Stimulated activated naive CD8-positive, alpha-beta T cell treated with anti-CD3 and anti-CD28 coated beads, Interleukin-15, Interleukin-2, amounts not matched to agents 100 U/mL and 50 U/mL, for 24 hours (primary cell): ENCODE results near the gene RCAN2.
A peak's percentile ranks its signal among the peaks of the same experiment; 100 is the strongest.

Experiments used
- ATAC-seq: fragments of 150-1000 bp; cut with Tn5 transposase; one replicate; pipeline ENCODE4 v1.10.0; 2021
- DNase-seq: peaks from one replicate; pipeline ENCODE4 v3.0.0; 2021

The RCAN2 gene

GRCh38 chr6:46254331-46254730 is 236.9 kb downstream of the RCAN2 start:
- no peak for ATAC-seq
- no peak for DNase-seq

DNA sequence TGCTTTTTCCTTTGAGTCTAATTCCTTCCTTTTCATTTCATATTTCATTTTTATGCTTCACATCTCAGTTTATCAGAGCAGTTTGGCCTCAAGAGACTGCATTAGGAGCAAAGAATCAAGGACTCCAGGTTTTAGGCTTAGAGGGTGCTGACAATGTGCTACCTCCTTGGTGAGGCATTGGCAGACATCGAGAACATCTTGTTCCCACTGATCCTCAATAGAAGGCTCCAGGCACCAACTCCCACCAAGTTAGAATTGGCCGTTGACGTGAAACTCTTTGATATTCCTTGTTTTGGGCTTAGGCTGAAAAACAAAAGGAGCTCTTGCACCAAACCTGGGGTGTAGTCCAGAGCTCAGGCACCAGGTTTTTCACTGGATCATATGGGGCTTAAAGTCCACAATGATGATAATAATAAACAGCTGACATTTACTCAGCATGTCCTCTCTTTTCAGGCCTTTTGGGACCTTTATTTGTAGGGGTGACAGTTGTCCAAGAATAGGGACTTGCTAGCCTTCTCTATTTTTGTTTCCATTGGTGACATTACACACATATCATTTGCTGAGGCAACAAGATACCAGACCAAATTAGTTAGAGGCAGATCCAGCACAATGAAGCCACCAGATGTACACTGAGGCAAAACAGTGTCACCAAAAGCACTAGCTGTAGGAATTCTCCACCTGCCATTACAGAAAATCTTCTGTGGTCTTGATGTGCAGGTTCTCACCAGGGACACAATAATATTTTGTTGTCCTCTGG is 239.5 kb downstream of the RCAN2 start:
- DNase-seq (no peak), ATAC-seq (no peak)

GRCh38 chr6:46248143-46248542 is 243.1 kb downstream of the RCAN2 start:
- ATAC-seq, result no peak
- no peak for DNase-seq

DNA sequence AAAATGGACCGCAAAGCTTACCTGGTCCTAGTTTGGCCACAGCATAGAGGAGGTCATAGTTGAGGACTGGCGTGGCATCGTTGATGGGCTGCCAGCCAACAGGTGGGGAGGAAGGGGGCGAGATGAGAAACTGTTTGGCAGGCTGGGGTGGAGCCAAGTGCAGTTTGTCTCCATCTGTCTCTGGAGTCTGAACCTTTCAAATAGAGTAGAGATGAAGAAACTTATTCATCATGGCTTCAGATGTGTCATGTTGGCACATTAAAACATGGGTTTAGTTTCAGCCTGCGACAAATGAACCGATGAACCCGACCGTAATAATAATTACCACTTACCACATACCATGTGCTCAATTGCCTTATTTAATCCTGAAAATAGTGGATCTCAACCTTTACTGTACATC is 244.5 kb downstream of the RCAN2 start:
- DNase-seq (no peak), ATAC-seq (no peak)

DNA sequence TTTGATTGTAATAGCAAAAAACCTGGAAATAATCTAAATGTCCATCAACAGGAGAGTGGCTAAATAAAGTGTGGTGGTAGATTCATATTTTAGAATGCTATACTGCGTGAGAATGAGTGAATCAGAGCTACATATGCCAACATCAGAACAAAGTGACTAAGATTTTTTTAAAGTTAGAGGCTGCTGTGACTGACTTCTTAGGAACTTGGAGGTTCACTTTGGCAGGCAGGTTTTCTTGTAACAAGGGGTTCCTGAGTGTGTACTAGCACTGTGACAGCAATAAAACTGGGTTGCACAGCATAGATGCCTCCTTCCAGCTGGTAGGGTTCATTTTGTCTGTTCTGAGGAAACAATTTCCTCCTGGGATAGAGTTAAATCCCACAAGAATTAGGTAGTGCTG is 245.2 kb downstream of the RCAN2 start:
- ATAC-seq, result no peak
- no peak for DNase-seq

GRCh38 chr6:46244670-46245069 is 246.6 kb downstream of the RCAN2 start:
- ATAC-seq, result no peak

GRCh38 chr6:46243754-46244153 is 247.5 kb downstream of the RCAN2 start:
- DNase-seq (no peak), ATAC-seq (no peak)

More at GRCh38 chr6:46244670-46245069, 246.6 kb downstream of the RCAN2 start:
- no peak for DNase-seq

DNA sequence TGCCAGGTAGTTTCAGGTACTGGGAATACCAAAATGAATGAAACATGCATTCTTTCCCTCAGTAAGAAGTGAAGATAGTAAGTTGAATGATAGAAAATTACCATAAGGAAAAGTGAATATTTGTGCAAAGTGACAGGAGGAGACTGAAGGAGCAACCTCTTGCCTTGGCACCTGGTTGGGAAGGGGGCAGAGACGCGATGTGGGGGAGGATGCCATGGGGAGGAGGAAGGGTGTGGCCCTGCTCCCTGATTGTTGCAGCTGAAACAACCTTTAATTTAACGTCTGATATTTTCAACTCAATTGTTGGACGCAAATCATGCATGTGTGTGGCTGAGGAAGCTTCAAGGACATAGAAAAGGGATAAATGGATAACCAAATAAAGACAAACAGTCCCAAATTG is 248.3 kb downstream of the RCAN2 start:
- DNase-seq, result no peak
- no peak for ATAC-seq

DNA sequence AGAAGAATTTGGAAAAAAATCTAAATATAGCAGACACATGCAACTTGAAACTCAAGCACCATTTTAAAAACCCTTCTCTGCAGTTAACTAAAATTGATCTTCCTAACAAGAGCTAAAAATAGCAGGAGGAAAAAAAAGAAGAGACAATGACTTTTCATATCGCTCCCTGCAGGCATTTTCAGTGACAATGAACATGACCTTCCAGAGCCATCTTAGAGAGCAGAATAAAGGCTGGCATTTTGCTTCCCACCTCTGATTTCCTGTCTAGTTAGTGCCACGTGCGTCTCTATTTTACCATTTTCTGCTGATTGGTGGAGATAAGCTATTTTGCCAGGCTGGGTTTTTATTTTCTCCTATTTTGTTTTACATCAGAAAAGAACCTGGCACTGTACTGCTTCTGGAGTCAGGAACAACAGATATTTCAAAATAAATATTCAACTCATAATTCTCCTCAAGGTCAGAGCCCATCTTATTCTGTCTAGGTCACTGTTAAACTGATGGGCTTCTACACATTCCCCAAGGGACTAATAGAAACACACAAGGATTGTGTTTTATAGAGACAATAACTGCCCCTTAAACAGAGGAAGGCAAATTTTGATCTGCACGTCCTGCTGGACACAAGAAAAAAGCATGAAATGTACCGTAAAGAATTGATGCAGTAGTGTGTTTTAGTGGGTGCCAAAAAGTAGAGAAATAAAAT is 250.2 kb downstream of the RCAN2 start:
- DNase-seq, result no peak
- ATAC-seq, result no peak

GRCh38 chr6:46236752-46237151 is 254.5 kb downstream of the RCAN2 start:
- ATAC-seq, result no peak

GRCh38 chr6:46235242-46235641 is 256.0 kb downstream of the RCAN2 start:
- ATAC-seq, result no peak
- DNase-seq, result no peak

More at GRCh38 chr6:46236752-46237151, 254.5 kb downstream of the RCAN2 start:
- no peak for DNase-seq

DNA sequence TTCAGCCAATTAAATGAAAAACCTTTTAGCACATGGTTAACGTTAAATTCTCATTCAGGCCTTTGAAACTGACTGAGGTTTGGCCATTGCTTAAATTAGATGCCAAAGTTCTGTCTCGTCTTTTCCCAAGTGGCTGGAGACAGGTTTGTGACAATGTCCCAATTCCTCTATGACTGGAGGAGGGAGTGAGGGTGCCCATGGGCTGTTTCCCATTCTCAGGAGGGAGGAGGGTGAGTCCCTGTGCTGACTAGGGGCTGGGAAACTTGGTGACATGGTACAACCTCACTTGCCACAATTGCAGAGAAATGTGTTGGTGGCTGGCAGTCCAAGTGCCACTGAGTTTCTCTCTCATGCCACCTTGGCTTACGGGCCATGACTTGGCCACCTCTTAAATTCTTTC is 256.5 kb downstream of the RCAN2 start:
- ATAC-seq (no peak), DNase-seq (no peak)

- ATAC-seq (no peak), DNase-seq (no peak)
These were observed 257.1 kb downstream of the RCAN2 start for GRCh38 chr6:46234156-46234556.

GRCh38 chr6:46233129-46233528 is 258.1 kb downstream of the RCAN2 start:
- DNase-seq, result no peak
- no peak for ATAC-seq

DNA sequence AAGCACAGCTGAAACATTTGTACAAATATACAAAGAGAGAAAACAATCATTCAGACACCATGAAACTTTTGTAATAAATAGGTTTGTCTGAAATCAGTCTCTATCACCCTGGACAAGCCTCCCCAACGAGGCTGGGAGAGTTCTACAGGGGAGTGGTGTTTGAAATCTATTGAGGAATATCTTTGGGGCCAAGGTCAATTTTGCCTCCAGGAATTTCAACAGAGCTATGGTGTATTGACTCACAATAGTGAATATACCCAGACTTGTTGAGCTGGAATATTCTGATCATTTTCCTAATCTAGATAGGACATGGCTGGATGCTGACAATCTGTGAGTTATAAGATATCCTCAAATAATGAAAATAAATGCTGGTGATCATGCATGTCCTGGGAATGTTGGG is 269.0 kb downstream of the RCAN2 start:
- ATAC-seq, result no peak
- DNase-seq, result no peak

- no peak for DNase-seq
- peak; percentile 53 for ATAC-seq
These were observed 269.9 kb downstream of the RCAN2 start for GRCh38 chr6:46221222-46221793.

GRCh38 chr6:46220352-46221221 is 270.7 kb downstream of the RCAN2 start:
- peak; percentile 66 for ATAC-seq
- peak; percentile 46 for DNase-seq

DNA sequence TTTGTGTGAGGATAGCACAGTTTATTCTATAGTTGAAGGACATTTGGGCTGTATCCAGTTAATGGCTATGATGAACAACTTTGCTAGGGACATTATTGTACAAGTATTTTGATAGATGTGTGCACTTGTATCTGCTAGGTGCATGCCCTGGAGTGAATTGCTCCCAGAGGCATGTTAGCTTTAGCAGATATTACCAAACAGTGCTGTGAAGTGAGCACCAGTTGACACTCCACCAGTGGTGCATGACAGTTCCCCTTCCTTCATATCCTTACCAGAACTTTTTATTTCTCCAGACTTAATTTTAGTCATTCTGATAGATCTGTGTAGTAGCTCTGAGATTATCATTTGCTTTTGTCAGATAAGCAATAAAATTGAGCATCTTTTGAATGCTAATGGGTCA is 271.6 kb downstream of the RCAN2 start:
- ATAC-seq, result no peak
- no peak for DNase-seq

- no peak for ATAC-seq
- no peak for DNase-seq
These were observed 272.8 kb downstream of the RCAN2 start for GRCh38 chr6:46218457-46218856.

DNA sequence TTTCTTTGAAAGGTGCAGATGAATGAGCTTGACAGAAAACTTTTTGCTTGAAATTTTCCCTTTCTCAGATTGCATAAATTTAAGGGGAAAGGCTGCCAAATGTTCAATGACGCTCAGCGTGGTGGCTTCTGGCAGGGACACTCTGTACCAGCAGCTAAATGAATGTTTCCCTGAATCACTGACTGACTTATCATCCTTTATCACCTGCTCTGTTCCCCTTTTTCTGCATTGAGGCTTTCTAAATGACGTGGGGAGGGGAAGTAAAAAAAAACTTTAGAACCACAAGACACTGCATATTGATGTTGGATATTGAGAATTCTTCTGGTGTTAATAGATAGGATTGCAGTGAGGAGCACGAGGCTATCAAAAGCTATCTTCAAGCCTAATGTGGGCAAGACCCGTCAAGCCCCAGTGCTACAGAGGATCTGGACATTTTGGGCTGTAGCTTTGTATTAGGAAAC is 273.5 kb downstream of the RCAN2 start:
- ATAC-seq (peak; percentile 74), DNase-seq (peak; percentile 27)

- no peak for ATAC-seq
- no peak for DNase-seq
These were observed 274.4 kb downstream of the RCAN2 start for GRCh38 chr6:46216879-46217278.

- no peak for ATAC-seq
- no peak for DNase-seq
These were observed 275.5 kb downstream of the RCAN2 start for GRCh38 chr6:46215777-46216176.
